HepG2 (cell line): ENCODE data around the gene LINGO3. TPM values are rescaled to one million over a fixed set of nuclear protein-coding genes. Genes with fewer than 3 reads are reported as not detected.

ENCODE experiments used
- ATAC-seq: fragments of 200-7000 bp; cut with Tn5 transposase; 3 replicates; pipeline ENCODE4 v1.9.1; 2020; ENCODE audit warnings: mild to moderate bottlenecking, moderate library complexity
- BruUV-seq: library from RNA; stranded (reverse); fragments of 400-500 nt; replicated peaks from 2 replicates; lab custom pipeline; 2021; lab: Mats Ljungman, UMichigan
- CTCF ChIA-PET: fragments of 300-600 bp; formaldehyde crosslinking; extraction: SDS; loops from one replicate; lab custom pipeline; 2021; ENCODE audit warnings: low total read pairs, inconsistent platforms, low intra/inter-chr PET ratio; lab: Yijun Ruan, JAX
- POLR2A ChIA-PET: fragments of 350-600 bp; sonication (Branson Sonifier 250); formaldehyde crosslinking; loops from one replicate; lab custom pipeline; 2020; ENCODE audit warnings: antibody characterized with exemption, inconsistent platforms; lab: Yijun Ruan, JAX
- DNase-seq: peaks from one replicate; pipeline ENCODE4 v3.0.0-alpha.2; 2015; ENCODE audit warnings: low spot score
- FAIRE-seq: peaks from 3 replicates; lab custom pipeline; 2011; peaks lifted over from hg19 to GRCh38; lab: Jason Lieb, UNC
- H2AFZ ChIP-seq: one replicate; pipeline ENCODE4 v1.6.1; 2011; ENCODE audit warnings: low read length, inconsistent platforms
- H3K27ac ChIP-seq: fragments of 300-600 bp; 3 replicates; pipeline ENCODE4 v1.8.0; 2011; ENCODE audit warnings: mixed run types, mild to moderate bottlenecking, mixed read lengths, low read length, inconsistent platforms; ENCODE audit not compliant: insufficient read depth; ENCODE audit errors: extremely low read length
- H3K27me3 ChIP-seq, 2 experiments: fragments of 200-600 bp in 1 of 2; 2 replicates in 1 of 2; 3 replicates in 1 of 2; pipeline versions ENCODE4 v1.6.0 to v1.8.0; 2011; ENCODE audit warnings: low read length in 2 of 2, mild to moderate bottlenecking in 2 of 2, moderate library complexity in 2 of 2, inconsistent platforms in 1 of 2; ENCODE audit not compliant: insufficient read depth in 2 of 2, control insufficient read depth in 1 of 2
- H3K36me3 ChIP-seq, 2 experiments: fragments of 200-600 bp in 1 of 2; replicated peaks in 1 of 2; 2 replicates in 1 of 2; 3 replicates in 1 of 2; pipeline versions ENCODE4 v1.5.1 to v1.8.0; 2011; ENCODE audit warnings: low read length in 2 of 2, inconsistent platforms in 1 of 2; ENCODE audit not compliant: insufficient read depth in 2 of 2, control insufficient read depth in 1 of 2
- H3K4me1 ChIP-seq: 2 replicates; pipeline ENCODE4 v1.5.1; 2012; ENCODE audit warnings: low read length, inconsistent platforms; ENCODE audit not compliant: insufficient read depth
- H3K4me2 ChIP-seq: 2 replicates; pipeline ENCODE4 v1.6.0; 2011; ENCODE audit warnings: low read depth, low read length, inconsistent platforms
- H3K4me3 ChIP-seq, 3 experiments: fragments of 200-600 bp in 1 of 3; sonication (generic), shearing (Covaris generic) in 1 of 3; replicated peaks in 1 of 3; 2 replicates each; pipeline ENCODE4 v1.5.1; 2011 to 2016; ENCODE audit warnings: low read length in 3 of 3, inconsistent platforms in 2 of 3, low read depth in 2 of 3, mild to moderate bottlenecking in 2 of 3, control low read depth in 1 of 3, mixed read lengths in 1 of 3; ENCODE audit not compliant: insufficient read depth in 1 of 3
- H3K79me2 ChIP-seq: one replicate; pipeline ENCODE4 v1.6.1; 2011; ENCODE audit warnings: low read length, inconsistent platforms; ENCODE audit not compliant: insufficient read depth
- H3K9ac ChIP-seq: 2 replicates; pipeline ENCODE4 v1.6.0; 2011; ENCODE audit warnings: mild to moderate bottlenecking, low read depth, low read length, inconsistent platforms; ENCODE audit not compliant: insufficient read depth
- H3K9me3 ChIP-seq: 2 replicates; pipeline ENCODE4 v1.5.1; 2012; ENCODE audit warnings: mild to moderate bottlenecking, low read length
- H4K20me1 ChIP-seq: 2 replicates; pipeline ENCODE4 v1.6.0; 2011; ENCODE audit warnings: inconsistent platforms, mild to moderate bottlenecking, low read length, moderate library complexity; ENCODE audit not compliant: insufficient read depth
- AKAP8 ChIP-seq: sonication (generic); formaldehyde crosslinking; IDR thresholded peaks from 2 replicates; pipeline ENCODE4 v1.5.1; 2020; ENCODE audit warnings: mild to moderate bottlenecking, missing genetic modification reagents
- ELF4 ChIP-seq: sonication (generic); formaldehyde crosslinking; IDR thresholded peaks from 2 replicates; pipeline ENCODE4 v1.5.0; 2020; ENCODE audit warnings: missing genetic modification reagents, mild to moderate bottlenecking, moderate library complexity, borderline replicate concordance
- GPN1 ChIP-seq: sonication (generic); formaldehyde crosslinking; IDR thresholded peaks from 2 replicates; pipeline ENCODE4 v1.5.1; 2020; ENCODE audit warnings: missing genetic modification reagents, borderline replicate concordance
- MAFK ChIP-seq, 2 experiments: IDR thresholded peaks in 1 of 2; conservative IDR thresholded peaks in 1 of 2; 2 replicates each; pipeline ENCODE4 v1.6.1; 2011; ENCODE audit warnings: improper control_type of control experiment in 2 of 2, low read length in 2 of 2
- ZFP36L1 ChIP-seq: sonication (generic); formaldehyde crosslinking; IDR thresholded peaks from 2 replicates; pipeline ENCODE4 v1.8.0; 2022; ENCODE audit warnings: mild to moderate bottlenecking, missing genetic modification reagents, moderate library complexity
- ZNF441 ChIP-seq: sonication (generic); formaldehyde crosslinking; IDR thresholded peaks from 2 replicates; pipeline ENCODE4 v1.7.0; 2021; ENCODE audit warnings: missing genetic modification reagents, borderline replicate concordance
- WGBS: methylation state at CpG from one replicate; pipeline ENCODE4 v1.1.6; 2017; ENCODE audit warnings: low lambda C conversion rate; 5-methylcytosine and 5-hydroxymethylcytosine counted together
- in situ Hi-C: cut with HindIII; loops from 2 replicates; pipeline ENCODE4 v1.10.0; 2017; ENCODE audit warnings: low pct_unique_long_range_greater_than_20kb; ENCODE audit not compliant: extremely low pct_ligation_motif_present
- intact Hi-C: fragments of 100-400 bp; cut with micrococcal nuclease; formaldehyde crosslinking; loops from one replicate; pipeline ENCODE4 v1.10.0; 2022; ENCODE audit not compliant: unreplicated experiment
- polyA plus RNA-seq, 8 experiments: library from polyadenylated mRNA; depleted of rRNA in 3 of 8; stranded (reverse) in 7 of 8; unstranded in 1 of 8; fragments of >200 nt; fragmentation: Illumina TruSeq in 4 of 8; extraction: Trizol in 4 of 8; gene quantifications; 2 replicates each; pipeline versions ENCODE4 v1.2.1 to v1.2.3, GENCODE V29; 2011 to 2016; ENCODE audit warnings: low read depth in 4 of 8, missing spikeins in 1 of 8, mixed read lengths in 1 of 8; ENCODE audit not compliant: insufficient read depth in 1 of 8
- total RNA-seq, 5 experiments: library from RNA; depleted of rRNA; stranded (reverse); fragments of >200 nt; fragmentation: Illumina TruSeq; extraction: Trizol; gene quantifications; 2 replicates each; pipeline ENCODE4 v1.2.3, GENCODE V29; 2016; ENCODE audit warnings: low read depth in 1 of 5
- TF ChIP-seq, protein P1 (sequence below): IDR thresholded peaks from 2 replicates; pipeline ENCODE4 v1.6.1; 2016; ENCODE audit warnings: mild to moderate bottlenecking
- TF ChIP-seq, protein P2 (sequence below): sonication (generic); formaldehyde crosslinking; conservative IDR thresholded peaks from 2 replicates; pipeline ENCODE4 v1.4.0; 2020; ENCODE audit warnings: missing genetic modification reagents
- TF ChIP-seq, protein P3 (sequence below): sonication (generic); formaldehyde crosslinking; IDR thresholded peaks from 2 replicates; pipeline ENCODE4 v1.4.0; 2020; ENCODE audit warnings: mild to moderate bottlenecking, missing genetic modification reagents, borderline replicate concordance
- TF ChIP-seq, protein P4 (sequence below): IDR thresholded peaks from 2 replicates; pipeline ENCODE4 v1.6.1; 2016; ENCODE audit warnings: low read depth, control low read depth
- TF ChIP-seq, protein P5 (sequence below): fragments of 450-650 bp; IDR thresholded peaks from 2 replicates; pipeline ENCODE4 v1.6.1; 2017

Gene LINGO3
- total and polyA plus RNA-seq, 2 of the 13 experiments (the other 11 are each of a cell fraction or from before 2014, with no cell fraction given), result not detected

DNA sequence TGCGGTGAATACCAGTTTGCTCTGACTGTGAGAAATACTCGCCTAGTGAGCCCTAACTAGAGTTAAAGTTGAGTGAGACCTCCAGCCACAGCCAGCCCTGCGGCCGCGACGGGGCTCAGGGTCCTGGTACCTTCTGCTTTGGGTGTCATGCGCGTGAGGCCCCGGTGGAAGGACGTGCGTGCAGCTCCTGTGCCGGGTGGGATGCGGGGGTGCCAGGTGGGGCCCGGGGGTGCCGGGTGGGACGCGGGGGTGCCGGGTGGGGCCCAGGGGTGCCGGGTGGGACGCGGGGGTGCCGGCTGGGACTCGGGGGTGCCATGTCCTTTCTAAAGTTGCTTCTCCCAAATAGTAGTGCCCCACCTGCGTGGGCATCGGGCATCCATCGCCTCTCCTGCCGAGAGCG, 43.6 kb upstream of the LINGO3 start (continued):
- TF ChIP-seq, protein P1, sequence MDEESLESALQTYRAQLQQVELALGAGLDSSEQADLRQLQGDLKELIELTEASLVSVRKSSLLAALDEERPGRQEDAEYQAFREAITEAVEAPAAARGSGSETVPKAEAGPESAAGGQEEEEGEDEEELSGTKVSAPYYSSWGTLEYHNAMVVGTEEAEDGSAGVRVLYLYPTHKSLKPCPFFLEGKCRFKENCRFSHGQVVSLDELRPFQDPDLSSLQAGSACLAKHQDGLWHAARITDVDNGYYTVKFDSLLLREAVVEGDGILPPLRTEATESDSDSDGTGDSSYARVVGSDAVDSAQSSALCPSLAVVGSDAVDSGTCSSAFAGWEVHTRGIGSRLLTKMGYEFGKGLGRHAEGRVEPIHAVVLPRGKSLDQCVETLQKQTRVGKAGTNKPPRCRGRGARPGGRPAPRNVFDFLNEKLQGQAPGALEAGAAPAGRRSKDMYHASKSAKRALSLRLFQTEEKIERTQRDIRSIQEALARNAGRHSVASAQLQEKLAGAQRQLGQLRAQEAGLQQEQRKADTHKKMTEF, result no peak
- TF ChIP-seq AKAP8 (CRISPR knock-in tag), result no peak

DNA sequence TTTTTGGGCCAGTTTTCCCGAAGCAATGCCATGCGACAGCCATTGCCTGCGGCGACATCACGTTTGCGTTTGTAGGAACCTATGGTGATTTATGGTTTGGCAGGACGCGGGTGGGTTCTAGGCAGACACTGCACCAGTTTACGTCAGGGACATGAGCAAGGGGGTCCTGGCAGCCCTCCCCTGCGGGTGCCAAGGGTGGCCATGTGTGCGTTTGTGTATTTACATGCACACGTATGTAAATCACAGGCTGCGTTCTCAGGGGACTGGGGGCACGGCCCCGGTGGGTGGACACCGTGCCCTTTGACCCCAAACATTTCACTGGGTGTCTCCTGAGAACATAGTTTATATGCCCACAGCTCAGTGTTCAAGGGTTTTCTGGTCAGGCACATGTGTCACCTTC, 42.7 kb upstream of the LINGO3 start:
- no peaks in the 10 kb centered on the region; a peak in 1 of 5 replicates for H3K27me3 ChIP-seq
- no peak overlapping the region for H3K9ac ChIP-seq
- intact Hi-C loops (no loop called here), in situ Hi-C loops (no loop called here)
- H4K20me1 ChIP-seq, result no peaks in the 10 kb centered on the region
- peaks cover 7% of the 10 kb centered on the region for H3K4me1 ChIP-seq
- POLR2A ChIA-PET, result no interaction called here
- no peak overlapping the region for H3K4me2 ChIP-seq
- no peaks in the 10 kb centered on the region for H3K36me3 ChIP-seq
- H2AFZ ChIP-seq, result no peak overlapping the region
- no peak overlapping the region for H3K4me3 ChIP-seq
- DNase-seq (no peak), FAIRE-seq (no peak), ATAC-seq (no peak)
- BruUV-seq, result no TSS peak
- CTCF ChIA-PET, result no interaction called here
- no peak overlapping the region for H3K27ac ChIP-seq
- H3K9me3 ChIP-seq, result no peaks in the 10 kb centered on the region
- WGBS, result 93% methylated on average over 14 of the region's 16 CpGs
- no peaks in the 10 kb centered on the region for H3K79me2 ChIP-seq
- TF ChIP-seq, protein P2, sequence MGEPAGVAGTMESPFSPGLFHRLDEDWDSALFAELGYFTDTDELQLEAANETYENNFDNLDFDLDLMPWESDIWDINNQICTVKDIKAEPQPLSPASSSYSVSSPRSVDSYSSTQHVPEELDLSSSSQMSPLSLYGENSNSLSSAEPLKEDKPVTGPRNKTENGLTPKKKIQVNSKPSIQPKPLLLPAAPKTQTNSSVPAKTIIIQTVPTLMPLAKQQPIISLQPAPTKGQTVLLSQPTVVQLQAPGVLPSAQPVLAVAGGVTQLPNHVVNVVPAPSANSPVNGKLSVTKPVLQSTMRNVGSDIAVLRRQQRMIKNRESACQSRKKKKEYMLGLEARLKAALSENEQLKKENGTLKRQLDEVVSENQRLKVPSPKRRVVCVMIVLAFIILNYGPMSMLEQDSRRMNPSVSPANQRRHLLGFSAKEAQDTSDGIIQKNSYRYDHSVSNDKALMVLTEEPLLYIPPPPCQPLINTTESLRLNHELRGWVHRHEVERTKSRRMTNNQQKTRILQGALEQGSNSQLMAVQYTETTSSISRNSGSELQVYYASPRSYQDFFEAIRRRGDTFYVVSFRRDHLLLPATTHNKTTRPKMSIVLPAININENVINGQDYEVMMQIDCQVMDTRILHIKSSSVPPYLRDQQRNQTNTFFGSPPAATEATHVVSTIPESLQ (CRISPR knock-in tag), result no peak
- TF ChIP-seq ELF4 (CRISPR knock-in tag) (no peak), ZFP36L1 (CRISPR knock-in tag) (no peak), ZNF441 (no peak), MAFK (conservative IDR thresholded peaks at IDR 0.05 in 1 of 2, IDR thresholded peaks at IDR 0.05 in 1 of 2; ENCODE audit: low read length in 2 of 2) (no peak), GPN1 (CRISPR knock-in tag) (no peak)
- TF ChIP-seq, protein P3, sequence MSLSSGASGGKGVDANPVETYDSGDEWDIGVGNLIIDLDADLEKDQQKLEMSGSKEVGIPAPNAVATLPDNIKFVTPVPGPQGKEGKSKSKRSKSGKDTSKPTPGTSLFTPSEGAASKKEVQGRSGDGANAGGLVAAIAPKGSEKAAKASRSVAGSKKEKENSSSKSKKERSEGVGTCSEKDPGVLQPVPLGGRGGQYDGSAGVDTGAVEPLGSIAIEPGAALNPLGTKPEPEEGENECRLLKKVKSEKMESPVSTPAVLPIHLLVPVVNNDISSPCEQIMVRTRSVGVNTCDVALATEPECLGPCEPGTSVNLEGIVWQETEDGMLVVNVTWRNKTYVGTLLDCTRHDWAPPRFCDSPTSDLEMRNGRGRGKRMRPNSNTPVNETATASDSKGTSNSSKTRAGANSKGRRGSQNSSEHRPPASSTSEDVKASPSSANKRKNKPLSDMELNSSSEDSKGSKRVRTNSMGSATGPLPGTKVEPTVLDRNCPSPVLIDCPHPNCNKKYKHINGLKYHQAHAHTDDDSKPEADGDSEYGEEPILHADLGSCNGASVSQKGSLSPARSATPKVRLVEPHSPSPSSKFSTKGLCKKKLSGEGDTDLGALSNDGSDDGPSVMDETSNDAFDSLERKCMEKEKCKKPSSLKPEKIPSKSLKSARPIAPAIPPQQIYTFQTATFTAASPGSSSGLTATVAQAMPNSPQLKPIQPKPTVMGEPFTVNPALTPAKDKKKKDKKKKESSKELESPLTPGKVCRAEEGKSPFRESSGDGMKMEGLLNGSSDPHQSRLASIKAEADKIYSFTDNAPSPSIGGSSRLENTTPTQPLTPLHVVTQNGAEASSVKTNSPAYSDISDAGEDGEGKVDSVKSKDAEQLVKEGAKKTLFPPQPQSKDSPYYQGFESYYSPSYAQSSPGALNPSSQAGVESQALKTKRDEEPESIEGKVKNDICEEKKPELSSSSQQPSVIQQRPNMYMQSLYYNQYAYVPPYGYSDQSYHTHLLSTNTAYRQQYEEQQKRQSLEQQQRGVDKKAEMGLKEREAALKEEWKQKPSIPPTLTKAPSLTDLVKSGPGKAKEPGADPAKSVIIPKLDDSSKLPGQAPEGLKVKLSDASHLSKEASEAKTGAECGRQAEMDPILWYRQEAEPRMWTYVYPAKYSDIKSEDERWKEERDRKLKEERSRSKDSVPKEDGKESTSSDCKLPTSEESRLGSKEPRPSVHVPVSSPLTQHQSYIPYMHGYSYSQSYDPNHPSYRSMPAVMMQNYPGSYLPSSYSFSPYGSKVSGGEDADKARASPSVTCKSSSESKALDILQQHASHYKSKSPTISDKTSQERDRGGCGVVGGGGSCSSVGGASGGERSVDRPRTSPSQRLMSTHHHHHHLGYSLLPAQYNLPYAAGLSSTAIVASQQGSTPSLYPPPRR (CRISPR knock-in tag), result no peak
- TF ChIP-seq, protein P4, sequence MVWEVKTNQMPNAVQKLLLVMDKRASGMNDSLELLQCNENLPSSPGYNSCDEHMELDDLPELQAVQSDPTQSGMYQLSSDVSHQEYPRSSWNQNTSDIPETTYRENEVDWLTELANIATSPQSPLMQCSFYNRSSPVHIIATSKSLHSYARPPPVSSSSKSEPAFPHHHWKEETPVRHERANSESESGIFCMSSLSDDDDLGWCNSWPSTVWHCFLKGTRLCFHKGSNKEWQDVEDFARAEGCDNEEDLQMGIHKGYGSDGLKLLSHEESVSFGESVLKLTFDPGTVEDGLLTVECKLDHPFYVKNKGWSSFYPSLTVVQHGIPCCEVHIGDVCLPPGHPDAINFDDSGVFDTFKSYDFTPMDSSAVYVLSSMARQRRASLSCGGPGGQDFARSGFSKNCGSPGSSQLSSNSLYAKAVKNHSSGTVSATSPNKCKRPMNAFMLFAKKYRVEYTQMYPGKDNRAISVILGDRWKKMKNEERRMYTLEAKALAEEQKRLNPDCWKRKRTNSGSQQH (CRISPR knock-in tag), result no peak
- TF ChIP-seq, protein P5, sequence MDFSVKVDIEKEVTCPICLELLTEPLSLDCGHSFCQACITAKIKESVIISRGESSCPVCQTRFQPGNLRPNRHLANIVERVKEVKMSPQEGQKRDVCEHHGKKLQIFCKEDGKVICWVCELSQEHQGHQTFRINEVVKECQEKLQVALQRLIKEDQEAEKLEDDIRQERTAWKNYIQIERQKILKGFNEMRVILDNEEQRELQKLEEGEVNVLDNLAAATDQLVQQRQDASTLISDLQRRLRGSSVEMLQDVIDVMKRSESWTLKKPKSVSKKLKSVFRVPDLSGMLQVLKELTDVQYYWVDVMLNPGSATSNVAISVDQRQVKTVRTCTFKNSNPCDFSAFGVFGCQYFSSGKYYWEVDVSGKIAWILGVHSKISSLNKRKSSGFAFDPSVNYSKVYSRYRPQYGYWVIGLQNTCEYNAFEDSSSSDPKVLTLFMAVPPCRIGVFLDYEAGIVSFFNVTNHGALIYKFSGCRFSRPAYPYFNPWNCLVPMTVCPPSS, result no peak
